Measurements from ENCODE around the gene TLR6. TPM values are rescaled to one million over a fixed set of nuclear protein-coding genes. Genes with fewer than 3 reads are reported as not detected.

Gene TLR6
- total RNA-seq, 1 experiment from 2014 or later, result 4.8 TPM

- RAD21 ChIA-PET (ENCODE audit: low non-redundant PET in 1 of 2, low total read pairs in 2 of 2, uncharacterized antibody in 2 of 2, unreplicated experiment in 2 of 2), result no interaction called here
- no peaks in the 10 kb centered on the region for H3K36me3 ChIP-seq (ENCODE audit: control insufficient read depth in 1 of 2, insufficient read depth in 2 of 2, low read length in 2 of 2)
- DNase-seq (ENCODE audit: low read depth, low spot score), result no peak
- H3K9me3 ChIP-seq (ENCODE audit: control insufficient read depth in 1 of 2, insufficient read depth in 1 of 2, low read depth in 1 of 2, low read length in 2 of 2), result no peaks in the 10 kb centered on the region
- CTCF ChIA-PET, result no interaction called here
- no peaks in the 10 kb centered on the region for H3K27me3 ChIP-seq (ENCODE audit: insufficient read depth, low read length)
- peak; percentile 100 for ATAC-seq
- no peak overlapping the region for H3K4me3 ChIP-seq (replicated peaks in 1 of 2; ENCODE audit: low read depth in 1 of 2, low read length in 2 of 2)
- no peaks in the 10 kb centered on the region for H3K9me2 ChIP-seq (ENCODE audit: insufficient read depth)
- H3K79me2 ChIP-seq (ENCODE audit: insufficient read depth, low read length), result no peaks in the 10 kb centered on the region
- no TSS peak for BruUV-seq (replicated peaks)
- H2AFZ ChIP-seq (ENCODE audit: low read depth, low read length, poor library complexity, severe bottlenecking), result no peak overlapping the region
- TF ChIP-seq POLR2A (IDR thresholded peaks at IDR 0.05; ENCODE audit: borderline replicate concordance, extremely low read depth, insufficient read depth, insufficient read length) (no peak), EGR1 (IDR thresholded peaks at IDR 0.05; ENCODE audit: low read depth) (no peak), RAD21 (IDR thresholded peaks at IDR 0.05; ENCODE audit: low read depth) (peak; percentile 8; the same call in 1 of the 2 replicates), CTCF (IDR thresholded peaks at IDR 0.05 in 2 of 3, conservative IDR thresholded peaks at IDR 0.05 in 1 of 3; ENCODE audit: borderline replicate concordance in 1 of 3, insufficient read depth in 1 of 3, low read depth in 2 of 3, low read length in 2 of 3) (peak; percentile 18 to 66 (median 63); a peak in 5 of 6 replicates), POLR2AphosphoS5 (IDR thresholded peaks at IDR 0.05; ENCODE audit: low read depth, low read length) (no peak)
- intact Hi-C loops (cut with micrococcal nuclease), result no loop called here
- peak overlapping the region; percentile 6; the same call in 1 of the 2 replicates for H3K4me2 ChIP-seq (ENCODE audit: low read length)
- H3K4me1 ChIP-seq (ENCODE audit: control insufficient read depth in 1 of 2, insufficient read depth in 2 of 2, low read length in 2 of 2), result peaks cover 0 to 10% of the 10 kb centered on the region in 2 experiments; a peak in 2 of 4 replicates
- POLR2A ChIA-PET, result no interaction called here
- H3K27ac ChIP-seq (ENCODE audit: low read depth, low read length), result no peak overlapping the region
- H3K9ac ChIP-seq (ENCODE audit: low read length), result no peak overlapping the region
- no peaks in the 10 kb centered on the region for H4K20me1 ChIP-seq (ENCODE audit: insufficient read depth)
These were observed 23.7 kb downstream of the TLR6 start for GRCh38 chr4:38832624-38833528.

GRCh38 chr4:38832206-38832605 is 24.4 kb downstream of the TLR6 start:
- Histone ChIP-seq H3K9me2 (ENCODE audit: insufficient read depth) (no peaks in the 10 kb centered on the region), H3K27me3 (ENCODE audit: insufficient read depth, low read length) (no peaks in the 10 kb centered on the region), H3K9ac (ENCODE audit: low read length) (no peak overlapping the region), H3K36me3 (ENCODE audit: control insufficient read depth in 1 of 2, insufficient read depth in 2 of 2, low read length in 2 of 2) (no peaks in the 10 kb centered on the region), H3K9me3 (ENCODE audit: control insufficient read depth in 1 of 2, insufficient read depth in 1 of 2, low read depth in 1 of 2, low read length in 2 of 2) (no peaks in the 10 kb centered on the region), H3K27ac (ENCODE audit: low read depth, low read length) (no peak overlapping the region), H3K4me1 (ENCODE audit: control insufficient read depth in 1 of 2, insufficient read depth in 2 of 2, low read length in 2 of 2) (peaks cover 0 to 10% of the 10 kb centered on the region in 2 experiments; a peak in 2 of 4 replicates), H2AFZ (ENCODE audit: low read depth, low read length, poor library complexity, severe bottlenecking) (no peak overlapping the region), H4K20me1 (ENCODE audit: insufficient read depth) (no peaks in the 10 kb centered on the region), H3K79me2 (ENCODE audit: insufficient read depth, low read length) (no peaks in the 10 kb centered on the region), H3K4me2 (ENCODE audit: low read length) (no peak overlapping the region), H3K4me3 (replicated peaks in 1 of 2; ENCODE audit: low read depth in 1 of 2, low read length in 2 of 2) (no peak overlapping the region)
- ChIA-PET POLR2A (no interaction called here), CTCF (no interaction called here), RAD21 (ENCODE audit: low non-redundant PET in 1 of 2, low total read pairs in 2 of 2, uncharacterized antibody in 2 of 2, unreplicated experiment in 2 of 2) (no interaction called here)
- DNase-seq (ENCODE audit: low read depth, low spot score) (no peak), ATAC-seq (no peak)
- BruUV-seq (replicated peaks), result no TSS peak
- intact Hi-C loops (cut with micrococcal nuclease), result no loop called here
- TF ChIP-seq CBX3 (IDR thresholded peaks at IDR 0.05; ENCODE audit: low read depth), result no peak
- TF ChIP-seq SRF (IDR thresholded peaks at IDR 0.05; ENCODE audit: low read depth), result no peak
- TF ChIP-seq ZBTB33 (IDR thresholded peaks at IDR 0.05; ENCODE audit: extremely low read depth, insufficient replicate concordance, low read length), result no peak
- TF ChIP-seq POLR2A (IDR thresholded peaks at IDR 0.05; ENCODE audit: borderline replicate concordance, extremely low read depth, insufficient read depth, insufficient read length), result no peak
- TF ChIP-seq EZH2phosphoT487 (IDR thresholded peaks at IDR 0.05; ENCODE audit: borderline replicate concordance), result no peak
- TF ChIP-seq SP1 (IDR thresholded peaks at IDR 0.05; ENCODE audit: low read depth), result no peak
- no peak for TF ChIP-seq POLR2AphosphoS5 (IDR thresholded peaks at IDR 0.05; ENCODE audit: low read depth, low read length)
- no peak for TF ChIP-seq EGR1 (IDR thresholded peaks at IDR 0.05; ENCODE audit: low read depth)
- no peak for TF ChIP-seq EZH2 (IDR thresholded peaks at IDR 0.05)
- TF ChIP-seq JUND (IDR thresholded peaks at IDR 0.05), result no peak
- TF ChIP-seq TCF7L2 (IDR thresholded peaks at IDR 0.05; ENCODE audit: borderline replicate concordance, extremely low read depth, insufficient read depth, insufficient read length), result no peak
- no peak for TF ChIP-seq ZNF274 (IDR thresholded peaks at IDR 0.05; ENCODE audit: low read depth, low read length)
